Measurements from ENCODE around the gene NUTM2E.
A peak's percentile ranks its signal among the peaks of the same experiment; 100 is the strongest.
"Not testable (repeated sequence)": the region's sequence is repeated elsewhere in the genome, so short reads cannot be mapped to it uniquely, and the experiment has no call there.

Gene NUTM2E

DNA sequence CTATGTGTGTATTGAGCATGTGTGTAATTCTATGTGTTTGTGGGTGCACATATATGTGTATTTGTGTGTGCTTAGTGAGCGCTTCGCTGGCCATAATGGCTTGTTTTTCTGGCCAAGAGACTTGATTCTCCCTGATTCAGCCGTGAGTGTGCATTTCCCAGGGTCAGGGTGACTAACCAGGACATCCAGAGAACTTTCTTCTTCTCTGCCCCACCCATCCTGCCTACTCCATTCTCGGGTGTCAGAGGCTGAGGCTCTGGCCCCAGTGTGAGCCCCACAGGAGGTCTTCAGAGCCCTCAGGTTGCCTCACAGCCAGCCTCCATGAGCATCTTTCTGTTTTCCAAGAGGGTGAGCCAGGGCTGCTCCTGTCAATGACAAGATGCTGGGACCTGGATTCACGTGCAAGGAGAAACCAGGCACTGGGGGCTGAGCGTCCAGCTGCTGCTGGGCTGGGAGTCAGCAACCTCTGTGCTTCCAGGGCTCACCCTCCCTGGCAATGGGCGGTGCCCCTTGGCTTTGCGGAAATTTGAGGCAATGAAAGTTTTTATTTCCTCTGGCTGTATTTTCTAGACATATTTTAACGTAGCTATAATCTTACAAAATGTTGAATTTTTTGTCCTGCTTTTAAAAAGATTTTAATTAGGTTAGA, 40.5 kb downstream of the NUTM2E start:
- DNase-seq, result not testable (repeated sequence)

DNA sequence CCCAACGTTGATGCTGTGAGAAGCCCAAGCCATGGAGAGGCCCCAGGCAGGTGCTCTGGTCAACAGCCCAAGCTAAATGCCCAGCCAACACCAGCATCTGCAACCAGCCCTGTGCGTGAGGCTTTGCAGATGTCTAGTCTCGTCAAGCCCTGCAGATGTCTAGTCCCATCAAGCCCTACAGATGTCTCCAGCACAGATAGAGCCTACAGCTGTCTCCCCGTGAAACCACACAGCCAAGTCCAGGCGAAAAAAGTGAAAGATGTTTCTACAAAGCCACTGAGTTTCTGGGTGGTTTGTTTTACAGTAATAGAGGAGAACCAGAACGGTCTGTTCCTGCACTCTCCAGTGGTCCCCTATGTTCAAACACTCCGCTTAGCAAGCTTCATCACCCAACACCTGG, 41.5 kb downstream of the NUTM2E start:
- not testable (repeated sequence) for DNase-seq

DNA sequence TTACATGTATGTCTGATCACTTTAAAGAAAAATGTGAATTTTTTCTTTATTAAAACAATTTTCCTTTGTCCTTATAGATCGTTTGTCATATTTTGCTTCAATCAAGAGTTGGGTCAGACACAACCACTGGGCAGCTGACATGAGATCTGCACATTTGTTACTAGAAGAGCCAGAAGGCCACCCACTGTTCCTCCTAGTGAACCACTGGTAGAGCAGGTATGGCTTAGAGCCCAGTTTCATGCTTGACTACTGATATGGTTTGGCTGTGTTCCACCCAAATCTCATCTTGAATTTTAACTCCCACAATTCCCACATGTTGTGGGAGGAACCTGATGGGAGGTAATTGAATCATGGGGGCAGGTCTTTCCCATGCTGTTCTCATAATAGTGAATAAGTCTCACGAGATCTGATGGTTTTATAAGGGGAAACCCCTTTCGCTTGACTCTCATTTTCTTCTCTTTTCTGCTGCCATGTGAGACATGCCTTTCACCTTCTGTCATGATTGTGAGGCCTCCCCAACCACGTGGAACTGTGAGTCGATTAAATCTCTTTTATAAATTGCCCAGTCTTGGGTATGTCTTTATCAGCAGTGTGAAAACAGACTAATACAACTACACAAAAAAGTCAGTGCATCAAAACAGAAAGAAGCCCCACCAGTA, 43.0 kb downstream of the NUTM2E start:
- peak; percentile 35 for DNase-seq

DNA sequence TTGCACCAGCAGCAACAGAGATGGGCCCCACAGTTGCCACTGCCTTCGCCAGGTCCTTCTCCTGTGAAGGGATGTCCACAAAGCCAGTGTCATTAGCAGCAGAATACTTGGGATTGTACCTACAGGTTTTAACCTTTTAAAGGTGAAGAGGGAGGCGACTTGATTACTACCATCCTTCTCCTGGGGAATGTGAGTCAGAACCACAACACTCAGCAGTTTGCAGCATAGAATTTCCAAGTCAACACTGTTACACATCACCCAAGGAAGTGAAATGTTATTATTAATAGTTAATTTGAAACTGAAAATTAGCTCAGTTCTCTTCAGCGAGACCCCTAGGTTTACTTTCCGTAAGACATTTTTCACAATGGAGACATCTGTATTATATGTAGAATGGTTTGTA, 45.2 kb downstream of the NUTM2E start:
- DNase-seq, result not testable (repeated sequence)

Measured in fibroblast of skin of right biceps (primary cell).